ENCODE data around the gene EYA2.

EYA2 gene, protein sequence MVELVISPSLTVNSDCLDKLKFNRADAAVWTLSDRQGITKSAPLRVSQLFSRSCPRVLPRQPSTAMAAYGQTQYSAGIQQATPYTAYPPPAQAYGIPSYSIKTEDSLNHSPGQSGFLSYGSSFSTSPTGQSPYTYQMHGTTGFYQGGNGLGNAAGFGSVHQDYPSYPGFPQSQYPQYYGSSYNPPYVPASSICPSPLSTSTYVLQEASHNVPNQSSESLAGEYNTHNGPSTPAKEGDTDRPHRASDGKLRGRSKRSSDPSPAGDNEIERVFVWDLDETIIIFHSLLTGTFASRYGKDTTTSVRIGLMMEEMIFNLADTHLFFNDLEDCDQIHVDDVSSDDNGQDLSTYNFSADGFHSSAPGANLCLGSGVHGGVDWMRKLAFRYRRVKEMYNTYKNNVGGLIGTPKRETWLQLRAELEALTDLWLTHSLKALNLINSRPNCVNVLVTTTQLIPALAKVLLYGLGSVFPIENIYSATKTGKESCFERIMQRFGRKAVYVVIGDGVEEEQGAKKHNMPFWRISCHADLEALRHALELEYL

GRCh38 chr20:46894579-46894958, at the start of gene EYA2:
Gene EYA2 (plus strand): TSS chr20:46894843. CDS start chr20:46990011, 95,168 bp downstream.
- Histone ChIP-seq H3K27ac (ENCODE audit: low read depth, low read length) (no peak within 1 kb of the TSS), H3K36me3 (ENCODE audit: control insufficient read depth, insufficient read depth, low read length) (no peaks in the 10 kb centered on the region), H3K9ac (ENCODE audit: low read length) (no peak within 1 kb of the TSS), H3K4me3 (ENCODE audit: low read length) (peak within 1 kb of the TSS; percentile 66), H3K27me3 (ENCODE audit: control insufficient read depth, insufficient read depth, low read length) (peaks cover 2% of the 10 kb centered on the region), H3K4me1 (ENCODE audit: control insufficient read depth, insufficient read depth, low read length) (no peaks in the 10 kb centered on the region)

- Histone ChIP-seq H3K4me1 (ENCODE audit: control insufficient read depth, insufficient read depth, low read length) (no peaks in the 10 kb centered on the region), H3K27ac (ENCODE audit: low read depth, low read length) (no peak overlapping the region), H3K4me3 (ENCODE audit: low read length) (no peak overlapping the region), H3K9ac (ENCODE audit: low read length) (no peak overlapping the region), H3K27me3 (ENCODE audit: control insufficient read depth, insufficient read depth, low read length) (no peaks in the 10 kb centered on the region), H3K36me3 (ENCODE audit: control insufficient read depth, insufficient read depth, low read length) (no peaks in the 10 kb centered on the region)
Observed at GRCh38 chr20:46844965-46845364, 49.7 kb upstream of the EYA2 start.

- Histone ChIP-seq H3K27me3 (ENCODE audit: control insufficient read depth, insufficient read depth, low read length) (no peaks in the 10 kb centered on the region), H3K27ac (ENCODE audit: low read depth, low read length) (no peak overlapping the region), H3K9ac (ENCODE audit: low read length) (no peak overlapping the region), H3K4me3 (ENCODE audit: low read length) (no peak overlapping the region), H3K36me3 (ENCODE audit: control insufficient read depth, insufficient read depth, low read length) (no peaks in the 10 kb centered on the region), H3K4me1 (ENCODE audit: control insufficient read depth, insufficient read depth, low read length) (no peaks in the 10 kb centered on the region)
Observed at GRCh38 chr20:46849269-46849668, 45.4 kb upstream of the EYA2 start.

GRCh38 chr20:46849751-46850150, 44.9 kb upstream of the EYA2 start:
- Histone ChIP-seq H3K27ac (ENCODE audit: low read depth, low read length) (no peak overlapping the region), H3K4me1 (ENCODE audit: control insufficient read depth, insufficient read depth, low read length) (no peaks in the 10 kb centered on the region), H3K4me3 (ENCODE audit: low read length) (no peak overlapping the region), H3K27me3 (ENCODE audit: control insufficient read depth, insufficient read depth, low read length) (no peaks in the 10 kb centered on the region), H3K9ac (ENCODE audit: low read length) (no peak overlapping the region), H3K36me3 (ENCODE audit: control insufficient read depth, insufficient read depth, low read length) (no peaks in the 10 kb centered on the region)

- no peak overlapping the region for H3K4me3 ChIP-seq (ENCODE audit: low read length)
- H3K9ac ChIP-seq (ENCODE audit: low read length), result no peak overlapping the region
- H3K36me3 ChIP-seq (ENCODE audit: control insufficient read depth, insufficient read depth, low read length), result no peaks in the 10 kb centered on the region
- no peaks in the 10 kb centered on the region for H3K4me1 ChIP-seq (ENCODE audit: control insufficient read depth, insufficient read depth, low read length)
- H3K27ac ChIP-seq (ENCODE audit: low read depth, low read length), result no peak overlapping the region
- H3K27me3 ChIP-seq (ENCODE audit: control insufficient read depth, insufficient read depth, low read length), result no peaks in the 10 kb centered on the region
Observed at GRCh38 chr20:46850416-46850815, 44.2 kb upstream of the EYA2 start.

GRCh38 chr20:46850896-46851295, 43.7 kb upstream of the EYA2 start:
- Histone ChIP-seq H3K36me3 (ENCODE audit: control insufficient read depth, insufficient read depth, low read length) (no peaks in the 10 kb centered on the region), H3K27me3 (ENCODE audit: control insufficient read depth, insufficient read depth, low read length) (no peaks in the 10 kb centered on the region), H3K4me1 (ENCODE audit: control insufficient read depth, insufficient read depth, low read length) (no peaks in the 10 kb centered on the region), H3K9ac (ENCODE audit: low read length) (no peak overlapping the region), H3K4me3 (ENCODE audit: low read length) (no peak overlapping the region), H3K27ac (ENCODE audit: low read depth, low read length) (no peak overlapping the region)

DNA sequence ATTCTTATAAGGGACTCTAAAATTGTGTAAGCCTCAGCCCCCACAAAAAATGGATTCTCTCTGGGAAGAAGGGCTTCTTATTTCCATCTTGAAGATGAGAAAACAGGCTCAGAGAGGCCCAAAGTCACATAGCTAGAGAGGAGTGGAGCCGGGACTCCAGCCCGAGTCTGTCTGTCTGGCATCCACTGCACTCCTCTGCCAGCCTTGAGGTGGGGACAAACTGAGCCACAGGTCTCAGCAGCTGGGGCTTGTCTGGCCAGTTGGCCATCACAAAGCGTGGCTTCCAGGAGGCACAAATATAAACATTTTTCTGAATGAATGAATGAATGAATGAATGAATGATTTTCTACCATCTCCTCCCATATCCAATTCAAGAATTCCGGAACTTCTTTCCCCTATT, 42.9 kb upstream of the EYA2 start:
- H3K27ac ChIP-seq (ENCODE audit: low read depth, low read length), result no peak overlapping the region
- H3K9ac ChIP-seq (ENCODE audit: low read length), result no peak overlapping the region
- H3K27me3 ChIP-seq (ENCODE audit: control insufficient read depth, insufficient read depth, low read length), result no peaks in the 10 kb centered on the region
- no peaks in the 10 kb centered on the region for H3K4me1 ChIP-seq (ENCODE audit: control insufficient read depth, insufficient read depth, low read length)
- H3K36me3 ChIP-seq (ENCODE audit: control insufficient read depth, insufficient read depth, low read length), result no peaks in the 10 kb centered on the region
- H3K4me3 ChIP-seq (ENCODE audit: low read length), result no peak overlapping the region

- Histone ChIP-seq H3K9ac (ENCODE audit: low read length) (no peak overlapping the region), H3K27ac (ENCODE audit: low read depth, low read length) (no peak overlapping the region), H3K27me3 (ENCODE audit: control insufficient read depth, insufficient read depth, low read length) (no peaks in the 10 kb centered on the region), H3K36me3 (ENCODE audit: control insufficient read depth, insufficient read depth, low read length) (no peaks in the 10 kb centered on the region), H3K4me1 (ENCODE audit: control insufficient read depth, insufficient read depth, low read length) (no peaks in the 10 kb centered on the region), H3K4me3 (ENCODE audit: low read length) (no peak overlapping the region)
Observed at GRCh38 chr20:46852313-46852712, 42.3 kb upstream of the EYA2 start.

DNA sequence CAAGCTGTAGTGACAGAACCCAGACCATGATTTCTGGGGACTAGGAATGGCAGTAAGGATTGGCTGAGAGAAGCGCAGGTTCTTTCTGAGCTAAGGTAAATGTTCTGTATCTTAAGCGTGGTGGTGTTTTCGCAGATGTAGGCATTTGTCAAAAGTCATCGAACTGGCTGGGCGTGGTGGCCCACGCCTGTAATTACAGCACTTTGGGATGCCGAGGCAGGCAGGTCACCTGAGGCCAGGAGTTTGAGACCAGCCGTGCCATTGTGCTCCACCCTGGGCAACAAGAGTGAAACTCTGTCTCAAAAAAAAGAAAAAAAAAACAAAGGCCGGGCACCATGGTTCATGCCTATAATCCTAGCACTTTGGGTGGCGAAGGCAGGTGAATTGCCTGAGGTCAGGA, 40.7 kb upstream of the EYA2 start:
- Histone ChIP-seq H3K9ac (ENCODE audit: low read length) (no peak overlapping the region), H3K4me1 (ENCODE audit: control insufficient read depth, insufficient read depth, low read length) (no peaks in the 10 kb centered on the region), H3K4me3 (ENCODE audit: low read length) (no peak overlapping the region), H3K27me3 (ENCODE audit: control insufficient read depth, insufficient read depth, low read length) (no peaks in the 10 kb centered on the region), H3K36me3 (ENCODE audit: control insufficient read depth, insufficient read depth, low read length) (no peaks in the 10 kb centered on the region), H3K27ac (ENCODE audit: low read depth, low read length) (no peak overlapping the region)

GRCh38 chr20:46857061-46857831, 37.4 kb upstream of the EYA2 start:
- no peak overlapping the region for H3K27ac ChIP-seq (ENCODE audit: low read depth, low read length)
- no peaks in the 10 kb centered on the region for H3K36me3 ChIP-seq (ENCODE audit: control insufficient read depth, insufficient read depth, low read length)
- H3K9ac ChIP-seq (ENCODE audit: low read length), result no peak overlapping the region
- H3K27me3 ChIP-seq (ENCODE audit: control insufficient read depth, insufficient read depth, low read length), result no peaks in the 10 kb centered on the region
- no peaks in the 10 kb centered on the region for H3K4me1 ChIP-seq (ENCODE audit: control insufficient read depth, insufficient read depth, low read length)
- H3K4me3 ChIP-seq (ENCODE audit: low read length), result no peak overlapping the region

- H3K36me3 ChIP-seq (ENCODE audit: control insufficient read depth, insufficient read depth, low read length), result no peaks in the 10 kb centered on the region
- no peak overlapping the region for H3K9ac ChIP-seq (ENCODE audit: low read length)
- H3K4me3 ChIP-seq (ENCODE audit: low read length), result no peak overlapping the region
- H3K27ac ChIP-seq (ENCODE audit: low read depth, low read length), result no peak overlapping the region
- H3K4me1 ChIP-seq (ENCODE audit: control insufficient read depth, insufficient read depth, low read length), result no peaks in the 10 kb centered on the region
- H3K27me3 ChIP-seq (ENCODE audit: control insufficient read depth, insufficient read depth, low read length), result no peaks in the 10 kb centered on the region
Observed at GRCh38 chr20:46865824-46866223, 28.8 kb upstream of the EYA2 start.

- H3K27me3 ChIP-seq (ENCODE audit: control insufficient read depth, insufficient read depth, low read length), result no peaks in the 10 kb centered on the region
- H3K4me3 ChIP-seq (ENCODE audit: low read length), result no peak overlapping the region
- H3K4me1 ChIP-seq (ENCODE audit: control insufficient read depth, insufficient read depth, low read length), result no peaks in the 10 kb centered on the region
- H3K9ac ChIP-seq (ENCODE audit: low read length), result no peak overlapping the region
- H3K36me3 ChIP-seq (ENCODE audit: control insufficient read depth, insufficient read depth, low read length), result no peaks in the 10 kb centered on the region
- H3K27ac ChIP-seq (ENCODE audit: low read depth, low read length), result no peak overlapping the region
Observed at GRCh38 chr20:46870041-46870440, 24.6 kb upstream of the EYA2 start.

All from rectal smooth muscle tissue (tissue), 1 donor.